Body of pancreas (tissue), 4 donors: ENCODE measurements around the gene CD244.
"Not testable (repeated sequence)": the region's sequence is repeated elsewhere in the genome, so short reads cannot be mapped to it uniquely, and the experiment has no call there.

Source experiments
- CTCF ChIP-seq, 7 experiments: fragments of 450-650 bp in 4 of 7; fragments of 200-600 bp in 3 of 7; sonication (generic) in 3 of 7; IDR thresholded peaks; one replicate each; pipeline ENCODE4 v1.5.1; 2016 to 2019; ENCODE audit warnings: antibody characterized with exemption in 7 of 7
- POLR2A ChIP-seq, 3 donors: fragments of 450-650 bp; IDR thresholded peaks; one replicate each; pipeline ENCODE4 v1.6.1; 2016; ENCODE audit warnings: antibody characterized with exemption in 3 of 3, mild to moderate bottlenecking in 2 of 3

- TF ChIP-seq CTCF, POLR2A (IDR thresholded peaks at IDR 0.05): not testable (repeated sequence)
Measured at GRCh38 chr1:160900683-160901082, 38.0 kb upstream of the CD244 start.
